Measurements from ENCODE around the gene ZBTB37. TPM values are rescaled to one million over a fixed set of nuclear protein-coding genes. Genes with fewer than 3 reads are reported as not detected.

The ZBTB37 gene
- total RNA-seq, 1 experiment from 2014 or later = 12.0 TPM

DNA sequence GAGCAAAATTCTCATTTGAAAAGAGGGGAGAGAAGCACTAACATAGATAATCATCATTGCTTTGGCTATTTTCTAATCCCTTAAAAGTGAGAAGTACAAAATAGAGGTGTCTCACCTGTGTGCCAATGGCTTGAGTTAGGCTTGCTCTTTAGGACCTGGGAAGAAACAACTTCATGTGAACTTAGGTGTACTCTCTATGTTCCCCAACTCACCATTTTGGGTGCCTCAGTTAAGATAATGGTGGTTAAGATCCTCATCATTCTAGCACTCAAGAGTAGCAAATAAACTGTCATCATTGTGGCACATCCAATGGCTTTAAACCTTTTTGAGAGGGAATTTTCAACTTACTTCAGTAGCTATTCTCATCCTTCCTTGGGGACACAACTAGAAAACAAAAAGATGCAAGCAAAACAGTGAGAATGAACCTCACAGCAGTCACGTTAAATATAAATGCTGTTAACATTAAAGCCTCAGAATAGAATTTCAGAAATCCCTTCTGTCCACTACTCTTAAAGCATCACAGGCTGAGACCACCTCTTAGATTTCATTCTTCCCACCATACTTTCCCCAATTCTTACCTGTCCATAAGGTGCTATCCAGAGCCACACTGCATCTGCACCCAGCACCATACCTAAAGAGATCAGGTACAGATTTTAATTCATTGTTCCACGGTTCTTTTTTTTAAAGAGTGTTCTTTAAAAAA, 1.6 kb upstream of the ZBTB37 start:
- Histone ChIP-seq H2BK12ac (ENCODE audit: insufficient read length, low read depth, low read length) (no peak overlapping the region), H3K23ac (ENCODE audit: insufficient read length, low read depth, low read length) (no peak overlapping the region), H3K56ac (ENCODE audit: insufficient read length, low read depth, low read length) (no peak overlapping the region), H2BK120ac (ENCODE audit: low read depth, low read length, poor library complexity, severe bottlenecking) (no peak overlapping the region), H3K23me2 (ENCODE audit: insufficient read length, low read depth, low read length, poor library complexity, severe bottlenecking) (peaks cover 10% of the 10 kb centered on the region), H4K8ac (replicated peaks; ENCODE audit: insufficient read length, low read depth, low read length) (no peak overlapping the region), H4K20me1 (ENCODE audit: control insufficient read depth, insufficient read depth, insufficient read length) (no peaks in the 10 kb centered on the region), H3K4me2 (ENCODE audit: insufficient read depth, insufficient read length, low read length) (peak overlapping the region; percentile 51), H2BK15ac (ENCODE audit: low read depth, low read length) (no peak overlapping the region), H2BK20ac (ENCODE audit: low read depth, low read length, poor library complexity, severe bottlenecking) (no peak overlapping the region), H3K18ac (ENCODE audit: insufficient read length, low read depth, low read length) (no peak overlapping the region), H2AK5ac (ENCODE audit: insufficient read length, low read length) (no peak overlapping the region), H3K4me1 (ENCODE audit: insufficient read depth, low read length) (no peaks in the 10 kb centered on the region), H3K14ac (ENCODE audit: insufficient read depth, low read length) (peak overlapping the region; percentile 78; the same call in 1 of the 2 replicates), H3K27ac (ENCODE audit: insufficient read length, low read depth, low read length) (peak overlapping the region; percentile 68), H4K91ac (ENCODE audit: insufficient read length, low read depth, low read length) (no peak overlapping the region), H3K79me1 (ENCODE audit: insufficient read depth, low read depth, low read length, poor library complexity, severe bottlenecking) (no peaks in the 10 kb centered on the region), H2AFZ (ENCODE audit: low read length) (no peak overlapping the region), H3K9ac (ENCODE audit: extremely low read depth, insufficient read length, low read length) (peak overlapping the region; percentile 98), H3K79me2 (ENCODE audit: insufficient read depth, low read length) (peaks cover 16% of the 10 kb centered on the region; the same call in 1 of the 2 replicates), H3K27me3 (ENCODE audit: insufficient read depth, low read length) (no peaks in the 10 kb centered on the region), H3K4ac (ENCODE audit: low read depth, low read length) (no peak overlapping the region), H3T11ph (ENCODE audit: low read length) (no peak overlapping the region), H3K9me3 (ENCODE audit: control insufficient read depth, low read depth, low read length) (no peaks in the 10 kb centered on the region), H2BK5ac (ENCODE audit: insufficient read length, low read length) (no peak overlapping the region), H4K5ac (ENCODE audit: insufficient read length, low read depth, low read length) (no peak overlapping the region)
- DNase-seq = no peak
- H3K27ac Mint-ChIP-seq = peak overlapping the region; percentile 99 to 100 (median 99)
- peaks cover 32 to 47% of the 10 kb centered on the region in 2 experiments for H3K4me1 Mint-ChIP-seq
- peaks cover 3% of the 10 kb centered on the region; the same call in 1 of the 2 replicates for H3K27me3 Mint-ChIP-seq (ENCODE audit: low read depth)
- TF ChIP-seq, protein P1, sequence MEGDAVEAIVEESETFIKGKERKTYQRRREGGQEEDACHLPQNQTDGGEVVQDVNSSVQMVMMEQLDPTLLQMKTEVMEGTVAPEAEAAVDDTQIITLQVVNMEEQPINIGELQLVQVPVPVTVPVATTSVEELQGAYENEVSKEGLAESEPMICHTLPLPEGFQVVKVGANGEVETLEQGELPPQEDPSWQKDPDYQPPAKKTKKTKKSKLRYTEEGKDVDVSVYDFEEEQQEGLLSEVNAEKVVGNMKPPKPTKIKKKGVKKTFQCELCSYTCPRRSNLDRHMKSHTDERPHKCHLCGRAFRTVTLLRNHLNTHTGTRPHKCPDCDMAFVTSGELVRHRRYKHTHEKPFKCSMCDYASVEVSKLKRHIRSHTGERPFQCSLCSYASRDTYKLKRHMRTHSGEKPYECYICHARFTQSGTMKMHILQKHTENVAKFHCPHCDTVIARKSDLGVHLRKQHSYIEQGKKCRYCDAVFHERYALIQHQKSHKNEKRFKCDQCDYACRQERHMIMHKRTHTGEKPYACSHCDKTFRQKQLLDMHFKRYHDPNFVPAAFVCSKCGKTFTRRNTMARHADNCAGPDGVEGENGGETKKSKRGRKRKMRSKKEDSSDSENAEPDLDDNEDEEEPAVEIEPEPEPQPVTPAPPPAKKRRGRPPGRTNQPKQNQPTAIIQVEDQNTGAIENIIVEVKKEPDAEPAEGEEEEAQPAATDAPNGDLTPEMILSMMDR (conservative IDR thresholded peaks at IDR 0.05) = no peak
- no CpG with 5 or more reads among the region's 2 CpGs for WGBS (ENCODE audit: extremely low coverage, insufficient read length, low lambda C conversion rate)
- peak overlapping the region; percentile 98 to 99 for H3K4me3 Mint-ChIP-seq
- H3K36me3 Mint-ChIP-seq (ENCODE audit: insufficient read depth in 1 of 3, low read depth in 3 of 3) = peaks cover 53 to 71% (median 61%) of the 10 kb centered on the region in 3 experiments
- peaks cover 0 to 9% of the 10 kb centered on the region in 2 experiments; a peak in 2 of 5 replicates for H3K9me3 Mint-ChIP-seq
